HG03520 (cell line): Measurements from ENCODE around the gene MPST.

ENCODE experiments used
- ATAC-seq: cut with Tn5 transposase; IDR thresholded peaks from one replicate; pipeline ENCODE4 v1.9.1; 2021; ENCODE audit warnings: mild to moderate bottlenecking, moderate library complexity; ENCODE audit not compliant: unreplicated experiment

Gene MPST

DNA sequence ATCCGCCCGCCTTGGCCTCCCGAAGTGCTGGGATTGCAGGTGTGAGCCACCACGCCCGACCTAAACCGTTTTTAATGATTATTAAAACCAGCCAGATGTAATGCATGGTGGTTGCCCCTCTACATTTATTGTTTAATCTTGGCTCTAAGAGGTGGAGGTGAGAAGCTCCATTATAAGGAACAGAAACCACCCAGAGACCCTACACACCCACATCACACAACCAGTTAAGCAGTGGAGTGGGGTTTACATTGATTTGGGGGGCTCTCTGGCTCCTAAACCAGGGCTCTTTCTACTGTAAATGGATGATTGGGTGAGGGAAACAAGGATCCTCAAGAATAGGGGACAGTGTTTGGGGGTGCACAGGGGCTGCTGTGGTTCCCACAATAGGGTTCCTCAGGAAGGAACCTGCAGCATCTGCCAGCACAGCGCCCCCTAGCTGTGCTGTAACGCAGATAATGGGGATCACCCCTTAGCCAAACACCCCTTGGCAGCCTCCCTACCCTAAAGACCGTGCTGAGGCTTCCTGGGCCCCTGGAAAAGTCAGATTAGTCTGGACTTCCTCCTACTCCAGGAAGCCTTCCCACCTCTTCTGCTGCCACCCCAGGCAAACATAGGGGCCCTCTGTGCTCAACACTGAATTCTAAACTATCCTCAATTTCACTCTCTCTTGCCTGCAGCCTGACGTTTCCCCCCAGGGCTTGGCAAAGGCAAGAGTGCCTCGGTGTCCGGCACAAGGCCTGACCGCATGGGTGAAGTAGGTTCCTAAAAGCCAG is 2.4 kb downstream of the MPST start:
- ATAC-seq = no peak

DNA sequence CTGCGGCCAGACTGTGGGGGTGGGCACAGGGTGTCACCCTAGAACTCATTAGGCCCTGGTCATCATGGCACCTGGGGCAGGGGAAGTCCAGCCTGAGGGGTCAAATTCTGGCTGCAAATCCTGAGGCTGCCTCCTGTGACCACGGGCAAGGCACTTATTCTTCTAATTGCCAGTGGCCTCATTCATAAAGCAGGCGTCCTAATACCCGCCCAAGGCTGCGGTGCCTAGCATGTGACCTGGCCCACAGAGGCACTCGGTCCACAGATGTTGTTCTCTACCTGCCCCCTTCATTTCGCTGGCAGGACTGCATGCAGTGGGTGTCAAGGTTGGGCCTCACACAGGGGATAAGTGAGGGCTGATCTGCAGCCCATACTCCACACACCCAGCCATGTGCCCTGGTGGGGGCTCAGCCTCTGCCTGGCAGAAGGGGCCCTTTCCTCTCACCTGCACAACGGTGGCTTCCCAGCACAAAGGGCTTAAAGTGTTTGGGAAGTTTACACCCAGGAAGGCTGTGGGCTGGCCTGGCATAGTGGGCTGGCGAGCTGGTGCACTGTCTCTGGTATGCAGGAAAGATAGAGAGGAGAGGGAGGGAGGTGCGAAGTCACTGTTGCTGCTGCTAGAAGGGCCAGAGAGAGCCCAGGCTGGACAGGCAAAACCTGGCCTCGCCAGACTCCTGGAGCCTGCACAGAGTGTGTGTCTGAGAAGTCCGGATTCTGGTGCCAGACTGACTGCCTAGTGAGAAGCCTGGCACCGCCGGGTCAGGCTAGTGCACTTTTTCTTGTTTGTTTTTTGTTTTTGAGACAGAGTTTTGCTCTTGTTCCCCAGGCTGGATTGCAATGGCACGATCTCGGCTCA is 3.2 kb downstream of the MPST start:
- no peak for ATAC-seq

DNA sequence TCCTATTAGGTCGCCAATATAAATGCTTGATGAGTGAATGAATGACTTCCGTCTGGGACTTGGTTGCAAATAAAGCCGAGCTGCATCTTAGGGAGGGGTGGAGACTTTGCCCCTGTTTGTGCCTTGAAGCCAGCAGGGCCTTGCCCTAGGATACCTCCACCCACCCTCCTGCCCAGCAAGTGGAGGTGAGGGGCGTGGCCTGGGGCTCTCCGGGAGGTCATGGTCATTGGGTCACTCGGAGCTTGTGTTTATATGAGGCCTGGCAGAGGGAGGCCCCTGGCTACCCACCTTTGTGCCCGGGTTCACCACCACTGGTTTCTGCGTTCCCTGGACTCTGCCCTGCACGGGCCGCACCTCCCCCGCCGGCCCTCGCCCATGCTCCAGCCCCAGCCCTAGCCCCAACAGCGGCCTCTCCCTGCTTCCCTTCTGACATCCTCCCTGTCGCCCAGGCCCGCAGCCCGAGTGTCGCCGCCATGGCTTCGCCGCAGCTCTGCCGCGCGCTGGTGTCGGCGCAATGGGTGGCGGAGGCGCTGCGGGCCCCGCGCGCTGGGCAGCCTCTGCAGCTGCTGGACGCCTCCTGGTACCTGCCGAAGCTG is 4.3 kb downstream of the MPST start:
- no peak for ATAC-seq

DNA sequence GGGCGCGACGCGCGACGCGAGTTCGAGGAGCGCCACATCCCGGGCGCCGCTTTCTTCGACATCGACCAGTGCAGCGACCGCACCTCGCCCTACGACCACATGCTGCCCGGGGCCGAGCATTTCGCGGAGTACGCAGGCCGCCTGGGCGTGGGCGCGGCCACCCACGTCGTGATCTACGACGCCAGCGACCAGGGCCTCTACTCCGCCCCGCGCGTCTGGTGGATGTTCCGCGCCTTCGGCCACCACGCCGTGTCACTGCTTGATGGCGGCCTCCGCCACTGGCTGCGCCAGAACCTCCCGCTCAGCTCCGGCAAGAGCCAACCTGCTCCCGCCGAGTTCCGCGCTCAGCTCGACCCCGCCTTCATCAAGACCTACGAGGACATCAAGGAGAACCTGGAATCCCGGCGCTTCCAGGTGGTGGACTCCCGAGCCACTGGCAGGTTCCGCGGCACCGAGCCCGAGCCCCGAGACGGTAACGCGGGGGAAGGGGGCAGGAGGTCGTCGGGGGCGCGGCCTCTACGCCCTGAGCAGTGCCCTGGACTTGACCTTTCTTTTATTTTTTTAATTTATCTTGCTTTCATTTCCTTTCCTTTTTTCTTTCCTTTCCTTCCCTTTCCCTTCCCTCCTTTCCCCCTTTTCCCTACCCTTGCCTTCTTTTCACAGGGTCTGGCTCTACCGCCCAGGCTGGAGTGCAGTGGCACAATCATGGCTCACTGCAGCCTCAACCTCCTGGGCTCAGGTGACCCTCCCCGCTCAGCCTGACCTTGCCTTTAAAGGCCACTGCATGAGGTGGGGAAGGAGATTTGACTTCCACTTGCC is 5.0 kb downstream of the MPST start:
- no peak for ATAC-seq

DNA sequence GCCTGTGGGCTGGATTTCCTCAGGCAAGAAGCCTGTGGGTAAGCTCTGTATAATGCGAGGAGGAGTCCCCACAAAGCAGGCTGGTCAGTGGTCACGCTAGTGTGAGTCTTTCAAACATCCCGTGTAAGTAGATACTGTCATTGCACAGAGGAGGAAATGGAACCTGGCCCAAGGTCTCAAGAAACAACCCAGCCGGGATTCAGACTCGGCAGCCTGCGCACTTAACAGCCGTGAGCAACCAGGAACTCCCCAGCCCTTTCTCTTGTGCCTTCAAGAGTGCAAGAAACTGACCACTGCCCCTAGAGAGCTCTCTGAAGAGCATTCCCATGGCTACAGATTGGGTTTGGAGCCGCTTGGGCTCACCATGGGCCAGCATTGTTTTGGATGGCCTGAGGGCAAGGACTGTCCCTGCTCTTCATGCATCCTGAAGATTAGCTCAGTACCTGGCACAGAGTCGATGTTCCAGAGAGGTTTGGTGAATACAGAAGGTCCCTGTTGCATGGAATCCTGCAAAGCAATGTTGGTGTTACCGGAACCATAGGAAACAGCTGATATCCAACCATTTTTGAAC is 6.0 kb downstream of the MPST start:
- ATAC-seq = no peak

DNA sequence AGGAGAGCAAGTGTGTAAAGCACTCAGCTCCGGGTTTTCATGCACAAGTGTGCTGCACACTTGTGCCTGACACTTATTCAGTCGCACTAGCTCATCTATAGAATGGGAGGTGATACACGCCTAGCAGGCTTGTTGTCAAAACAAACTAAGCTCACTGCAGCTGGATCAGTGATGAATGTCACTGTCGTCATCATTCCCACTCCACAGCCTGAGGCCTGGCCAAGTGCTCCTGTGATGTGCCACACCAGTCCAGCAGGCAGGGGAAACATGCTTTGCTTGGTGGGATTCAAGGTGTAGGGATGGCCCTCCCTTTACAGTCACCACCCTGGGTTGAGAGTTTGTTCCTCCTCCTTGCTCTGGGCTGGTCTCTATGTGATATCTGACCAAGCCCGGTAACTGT is 6.8 kb downstream of the MPST start:
- ATAC-seq = no peak

DNA sequence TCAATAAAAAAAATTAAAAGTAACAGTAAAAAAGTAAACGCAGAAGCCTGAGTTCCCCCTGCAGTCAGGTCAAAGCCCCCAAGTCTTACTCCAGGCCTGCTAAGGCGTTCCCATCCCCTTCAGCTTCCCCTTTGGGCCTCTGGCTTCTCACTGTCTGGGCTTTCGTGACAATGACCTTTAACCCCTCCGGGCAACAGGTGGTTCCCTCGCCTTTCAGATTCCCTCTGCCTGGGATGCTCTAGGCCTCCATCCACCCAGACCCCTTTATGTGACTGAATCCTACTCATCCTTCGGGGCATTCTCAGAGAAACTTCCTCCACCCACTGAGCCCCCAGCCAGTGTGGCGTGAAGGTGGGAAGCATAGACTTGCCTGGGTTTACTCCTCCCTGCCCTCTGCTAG is 8.0 kb downstream of the MPST start:
- no peak for ATAC-seq

DNA sequence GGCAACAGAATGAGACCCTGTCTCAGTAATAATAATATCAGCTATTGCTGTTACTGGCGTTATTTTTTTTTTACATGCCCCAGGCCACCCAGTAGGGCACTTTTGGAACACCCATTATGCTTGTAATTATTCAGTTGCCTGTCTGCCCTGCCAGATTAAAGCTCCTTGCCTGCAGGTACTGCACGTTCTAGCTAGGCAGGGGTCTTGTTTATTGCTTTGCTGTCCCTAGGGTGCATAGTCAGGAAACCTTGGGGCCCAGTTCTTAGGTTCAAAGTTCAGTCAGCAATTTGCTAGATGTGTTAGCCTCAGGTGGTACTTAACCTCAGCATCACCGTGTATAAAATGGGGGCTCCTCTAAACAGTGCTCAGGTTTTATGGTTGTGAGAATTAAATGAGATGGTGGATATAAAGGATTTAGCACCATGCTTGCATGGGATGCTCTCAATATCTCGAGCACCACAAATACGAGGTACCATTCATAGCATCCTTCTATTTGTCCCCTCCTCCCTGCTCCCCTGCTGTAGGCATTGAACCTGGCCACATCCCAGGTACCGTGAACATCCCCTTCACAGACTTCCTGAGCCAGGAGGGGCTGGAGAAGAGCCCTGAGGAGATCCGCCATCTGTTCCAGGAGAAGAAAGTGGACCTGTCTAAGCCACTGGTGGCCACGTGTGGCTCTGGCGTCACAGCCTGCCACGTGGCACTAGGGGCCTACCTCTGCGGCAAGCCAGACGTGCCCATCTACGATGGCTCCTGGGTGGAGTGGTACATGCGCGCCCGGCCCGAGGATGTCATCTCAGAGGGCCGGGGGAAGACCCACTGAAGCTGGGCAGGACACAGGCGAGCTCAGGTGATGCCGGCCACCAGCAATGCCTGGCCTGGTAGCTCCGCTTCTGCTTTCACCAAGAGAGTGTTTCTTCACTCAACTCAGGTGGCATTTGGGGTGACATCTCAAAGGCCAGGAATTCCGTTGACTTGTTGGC is 9.4 kb downstream of the MPST start:
- ATAC-seq = no peak

DNA sequence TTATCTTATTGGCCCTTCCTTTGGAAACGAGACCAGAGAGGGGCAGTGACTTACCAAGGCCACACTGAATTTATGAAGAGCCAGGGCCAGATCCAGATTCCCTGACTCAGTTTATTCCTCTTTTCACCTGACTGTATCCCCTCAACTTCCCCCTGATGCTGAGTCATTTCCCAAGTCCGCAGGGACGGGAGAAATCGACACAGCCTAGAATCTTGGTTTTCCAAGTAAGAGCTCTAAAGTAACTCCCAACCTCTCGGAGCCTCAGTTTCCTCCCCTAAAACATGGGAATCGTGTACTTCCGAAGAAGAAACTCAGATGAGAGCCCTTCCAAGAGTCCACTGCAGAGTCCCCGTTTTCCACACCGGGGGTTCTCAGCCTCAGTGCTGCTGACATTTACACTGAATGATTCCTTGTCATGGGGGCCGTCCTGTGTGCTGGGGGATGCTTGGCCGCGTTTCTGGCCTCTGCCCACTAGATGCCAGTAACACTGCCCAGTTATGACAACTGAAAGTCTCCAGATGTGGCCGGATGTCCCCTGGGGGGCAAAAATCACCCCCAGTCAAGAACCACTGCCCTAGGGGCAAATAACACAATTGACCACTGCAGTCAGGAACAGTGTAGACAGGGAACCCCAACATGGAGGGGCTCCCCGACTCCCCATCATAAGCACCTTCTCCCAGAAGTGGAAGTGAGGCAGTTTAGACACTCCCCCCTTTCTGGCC is 11.2 kb downstream of the MPST start:
- ATAC-seq = no peak

DNA sequence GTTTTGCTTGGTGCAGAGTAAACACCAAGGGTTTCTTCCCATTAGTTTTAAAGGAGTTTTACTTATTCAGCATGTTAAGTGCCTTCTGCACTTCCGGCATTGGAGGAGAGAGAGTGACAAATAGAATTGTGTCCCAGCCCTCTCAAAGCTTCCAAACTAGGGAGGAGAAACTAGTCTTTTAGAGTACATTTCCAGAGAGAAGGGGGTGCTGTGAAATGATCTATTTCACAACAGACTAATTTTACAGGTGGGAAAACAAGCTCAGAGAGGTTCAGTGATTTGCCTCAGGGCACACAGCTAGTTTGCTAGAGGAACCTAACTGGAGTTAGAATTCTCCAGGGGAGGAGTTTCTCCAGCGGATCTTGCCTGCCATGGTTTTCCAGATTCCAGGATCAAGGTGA is 12.6 kb downstream of the MPST start:
- no peak for ATAC-seq

DNA sequence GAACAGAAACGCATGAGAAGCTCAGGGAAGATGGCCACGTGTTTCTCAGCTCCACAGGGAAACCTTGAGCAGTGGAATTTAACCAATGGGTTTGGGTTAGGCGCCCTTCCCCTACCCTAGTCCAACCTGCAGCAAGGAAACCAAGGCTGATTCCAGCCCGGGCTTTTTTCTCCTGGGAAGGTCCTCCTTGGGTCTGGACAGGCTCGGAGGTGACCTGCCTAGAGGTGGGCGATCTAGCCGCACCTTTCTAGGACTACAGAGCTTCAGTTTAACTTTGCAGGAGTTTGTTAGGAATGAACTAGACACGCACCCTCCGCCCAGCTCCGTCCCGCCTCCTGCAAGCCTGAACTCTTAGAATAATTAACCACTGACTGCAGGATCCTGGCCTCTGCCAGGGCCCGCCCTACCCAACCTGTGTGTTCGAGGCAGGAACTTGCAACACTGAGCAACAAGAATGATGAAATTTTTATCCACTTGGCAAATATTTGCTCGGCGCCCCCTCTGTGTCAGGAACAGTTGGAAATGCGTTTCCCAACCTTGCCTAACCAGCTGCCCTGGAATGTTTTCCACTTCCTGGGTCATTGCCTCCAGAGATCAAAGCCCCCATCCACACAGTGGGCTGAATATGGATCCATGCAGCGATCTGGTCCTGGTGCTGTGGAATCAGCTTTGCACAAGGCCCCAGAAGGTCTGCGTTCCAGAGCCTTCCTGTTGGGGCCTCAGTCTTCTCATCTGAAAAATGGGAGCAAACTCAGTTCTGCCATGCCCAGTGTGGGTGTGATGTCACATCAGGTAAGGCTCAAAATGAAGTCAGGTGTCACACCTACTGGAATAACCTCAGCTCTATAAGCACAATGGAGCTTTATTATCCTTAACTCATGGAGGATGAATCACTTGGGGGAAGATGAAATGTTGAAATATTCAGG is 13.3 kb downstream of the MPST start:
- ATAC-seq = no peak

DNA sequence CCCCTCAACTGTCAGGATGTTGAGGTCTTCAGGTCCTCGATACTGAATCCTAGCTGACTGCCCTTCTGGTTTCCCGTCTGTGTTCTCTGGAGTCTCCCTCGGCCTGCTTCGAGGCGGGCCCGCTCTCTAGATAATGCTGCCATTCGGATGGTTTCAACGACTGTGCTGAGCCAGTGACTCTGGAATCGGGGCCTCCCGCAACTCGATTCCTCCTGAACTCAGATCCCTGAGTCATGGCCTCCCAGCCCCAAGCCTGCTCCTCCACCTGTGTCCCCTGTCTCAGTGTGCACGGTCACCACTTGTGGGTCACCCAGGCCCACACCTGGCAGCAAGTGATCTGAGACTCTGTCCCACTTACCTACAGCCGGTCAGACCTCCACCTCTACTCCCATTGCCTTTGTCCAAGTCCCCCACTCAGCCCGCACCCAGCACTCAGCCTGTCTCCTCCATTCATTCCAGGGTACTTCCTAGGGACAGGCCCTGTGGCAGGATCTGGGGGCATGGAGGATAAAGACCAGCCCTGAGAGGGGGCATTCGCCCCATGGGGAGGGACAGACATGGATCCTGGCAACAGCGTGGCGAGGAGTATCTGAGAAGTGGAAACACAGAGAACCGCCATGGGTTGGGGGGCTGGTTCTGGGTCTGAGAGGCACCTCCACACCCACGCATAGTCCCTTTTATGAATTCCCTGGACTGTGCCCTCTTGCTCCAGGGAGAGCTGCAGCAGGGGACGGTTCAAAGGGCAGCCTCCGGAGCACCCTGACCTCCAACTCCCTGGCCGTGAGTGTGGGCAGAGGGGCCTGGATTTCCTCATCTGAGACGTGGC is 14.3 kb downstream of the MPST start:
- ATAC-seq = no peak

DNA sequence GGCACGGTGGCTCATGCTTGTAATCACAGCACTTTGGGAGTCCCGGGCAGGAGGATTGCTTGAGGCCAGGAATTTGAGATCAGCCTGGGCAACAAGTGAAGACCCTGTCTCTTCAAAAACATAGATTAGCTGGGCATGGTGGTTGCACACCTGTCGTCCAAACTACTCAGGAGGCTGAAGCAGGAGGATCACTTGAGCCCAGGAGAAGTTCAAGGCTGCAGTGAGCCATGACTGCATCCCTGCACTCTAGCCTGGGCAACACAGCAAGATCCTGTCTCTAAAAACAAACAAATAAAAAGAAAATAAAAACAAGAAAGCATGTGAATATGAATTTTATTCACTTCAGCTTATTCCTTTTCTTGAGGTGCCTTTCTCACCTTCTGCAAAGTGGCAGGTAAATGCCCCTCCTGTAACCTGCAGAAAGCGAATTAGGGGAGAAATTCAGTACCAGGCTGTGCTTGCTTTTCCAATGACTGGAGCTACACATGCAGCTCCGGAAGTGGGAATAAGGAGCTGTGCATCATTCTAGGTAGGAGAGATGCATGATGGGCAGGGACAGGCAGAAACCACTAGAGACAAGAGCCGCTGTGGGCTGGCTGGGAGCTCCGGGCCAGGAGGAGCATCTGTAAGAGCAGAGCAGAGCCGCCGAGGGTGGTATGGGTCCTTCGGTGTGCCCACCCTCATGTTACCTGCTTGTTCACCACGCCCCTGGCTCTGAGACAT is 17.3 kb downstream of the MPST start:
- no peak for ATAC-seq

DNA sequence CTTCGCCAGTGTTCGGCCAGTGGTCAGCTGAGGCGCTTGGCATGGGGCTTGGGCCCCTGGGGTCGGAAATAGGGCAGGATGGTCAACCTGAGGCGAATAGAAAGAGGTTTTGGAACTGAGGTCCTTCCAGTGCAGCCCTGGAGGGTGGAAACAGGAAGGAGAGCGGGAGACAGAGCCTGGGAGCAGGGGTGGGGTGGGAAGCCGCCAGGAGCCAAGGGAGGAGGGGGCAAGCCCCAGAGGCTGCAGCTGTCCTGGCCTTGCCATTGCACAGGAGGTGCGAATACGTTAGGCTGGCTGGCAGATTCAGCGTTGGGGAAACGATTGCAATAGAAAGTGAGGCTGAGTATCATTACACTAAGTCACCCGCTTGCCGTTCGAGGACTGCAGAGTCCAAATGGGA is 18.1 kb downstream of the MPST start:
- no peak for ATAC-seq

DNA sequence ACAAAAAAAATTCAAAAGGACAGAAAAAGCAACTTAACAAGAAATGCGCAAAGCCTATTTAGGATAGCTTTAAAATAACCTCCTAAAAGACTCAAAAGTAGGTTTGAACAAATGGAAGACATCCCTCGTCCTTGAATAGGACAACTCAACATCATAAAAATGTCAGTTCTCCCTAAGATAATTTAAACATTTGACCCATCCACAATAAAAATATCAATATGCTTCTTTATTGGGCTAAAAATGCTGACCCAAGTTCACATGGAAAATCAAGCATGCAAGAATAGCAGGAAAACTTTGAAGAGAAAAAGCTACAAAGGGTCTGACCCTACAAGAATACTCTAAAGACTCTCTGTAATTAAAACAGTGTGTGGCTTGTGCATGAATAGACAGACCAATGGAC is 19.9 kb downstream of the MPST start:
- ATAC-seq = no peak

DNA sequence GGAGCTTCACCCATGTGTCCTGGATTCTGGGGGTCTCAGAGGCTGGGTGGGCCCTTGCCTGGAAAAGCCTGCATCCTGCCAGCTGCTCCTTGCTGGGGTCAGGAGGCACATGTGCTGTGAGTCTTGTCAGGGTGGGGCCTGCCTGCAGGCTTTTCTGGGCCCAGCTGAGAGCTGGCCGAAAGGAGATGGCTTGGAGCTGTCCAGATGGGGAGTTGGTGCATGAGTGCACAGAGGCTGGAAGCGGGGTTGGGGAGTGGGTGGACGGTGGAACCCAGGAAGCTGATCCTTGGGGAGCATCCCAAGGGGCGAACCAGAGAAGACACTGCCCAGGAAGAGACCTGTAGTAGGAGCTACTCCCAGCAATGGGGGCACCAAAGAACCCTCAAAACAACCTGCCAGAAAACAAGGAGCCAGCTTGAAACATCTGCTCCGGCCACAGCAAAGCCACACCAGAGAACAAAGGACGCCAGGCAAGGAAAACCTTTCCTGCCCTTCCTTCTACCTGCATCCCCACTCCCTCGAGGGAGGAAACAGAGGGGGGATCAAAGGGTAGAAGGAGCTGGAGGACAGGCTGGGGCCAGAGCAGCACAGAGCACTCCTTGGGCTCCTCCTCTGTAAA is 23.8 kb downstream of the MPST start:
- ATAC-seq = no peak
